Stimulated activated CD4-positive, alpha-beta T cell treated with anti-CD3 and anti-CD28 coated beads, TNF-alpha, amount 100 ng/mL, for 24 hours (primary cell): Measurements from ENCODE around the gene GLP2R.

Experiments used
- DNase-seq, 3 experiments: peaks; one replicate each; pipeline ENCODE4 v3.0.0-alpha.2; 2020; ENCODE audit warnings: low read depth in 3 of 3

Gene GLP2R

DNA sequence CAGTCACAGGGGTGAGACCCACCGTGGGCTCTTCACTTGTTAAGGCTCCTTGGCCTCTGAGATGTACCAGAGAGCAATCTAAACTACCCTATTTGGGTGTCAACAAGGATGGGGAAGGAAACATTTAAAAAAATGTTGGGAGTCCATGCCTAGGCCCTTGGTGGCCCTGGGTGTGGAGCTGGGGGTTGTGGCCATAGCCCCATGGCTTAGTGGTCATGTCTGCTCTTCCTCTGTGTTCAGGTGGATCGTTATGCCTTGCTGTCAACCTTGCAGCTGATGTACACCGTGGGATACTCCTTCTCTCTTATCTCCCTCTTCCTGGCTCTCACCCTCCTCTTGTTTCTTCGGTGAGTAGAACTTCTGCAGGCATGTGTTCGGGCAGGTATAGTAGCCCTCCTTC is 28.5 kb downstream of the GLP2R start:
- no peak for DNase-seq

DNA sequence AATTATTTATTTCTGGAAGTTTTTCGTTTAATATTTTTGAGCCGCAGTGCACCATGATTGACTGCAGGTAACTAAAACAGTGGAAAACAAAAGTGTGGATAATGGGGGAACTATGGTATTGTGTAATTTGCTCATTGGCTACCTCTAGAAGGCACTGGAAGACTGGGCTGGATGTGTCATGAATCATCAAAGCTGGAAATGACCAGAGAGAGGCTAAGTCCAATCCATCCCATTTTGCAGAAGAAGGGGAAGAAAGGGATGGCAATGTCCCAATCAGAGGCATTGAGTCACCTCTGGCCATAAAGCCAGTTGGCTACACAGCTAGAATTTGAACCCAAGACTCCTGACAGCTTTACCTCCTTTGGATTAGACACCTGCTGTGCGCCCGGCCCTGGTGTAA is 29.3 kb downstream of the GLP2R start:
- no peak for DNase-seq

DNA sequence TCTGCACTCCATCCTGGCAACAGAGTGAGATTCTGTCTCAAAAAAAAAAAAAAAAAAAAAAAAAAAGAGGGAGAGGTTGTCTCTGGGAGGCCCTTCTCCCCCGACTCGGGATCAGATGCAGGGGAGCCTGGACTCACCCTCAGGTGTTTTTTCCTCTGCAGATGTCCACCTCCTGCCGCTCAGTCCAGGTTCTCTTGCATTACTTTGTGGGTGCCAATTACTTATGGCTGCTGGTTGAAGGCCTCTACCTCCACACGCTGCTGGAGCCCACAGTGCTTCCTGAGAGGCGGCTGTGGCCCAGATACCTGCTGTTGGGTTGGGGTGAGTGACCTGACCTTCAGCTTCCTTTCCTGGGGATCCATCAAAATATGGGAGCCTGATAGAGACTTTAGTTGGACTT is 34.1 kb downstream of the GLP2R start:
- no peak for DNase-seq

DNA sequence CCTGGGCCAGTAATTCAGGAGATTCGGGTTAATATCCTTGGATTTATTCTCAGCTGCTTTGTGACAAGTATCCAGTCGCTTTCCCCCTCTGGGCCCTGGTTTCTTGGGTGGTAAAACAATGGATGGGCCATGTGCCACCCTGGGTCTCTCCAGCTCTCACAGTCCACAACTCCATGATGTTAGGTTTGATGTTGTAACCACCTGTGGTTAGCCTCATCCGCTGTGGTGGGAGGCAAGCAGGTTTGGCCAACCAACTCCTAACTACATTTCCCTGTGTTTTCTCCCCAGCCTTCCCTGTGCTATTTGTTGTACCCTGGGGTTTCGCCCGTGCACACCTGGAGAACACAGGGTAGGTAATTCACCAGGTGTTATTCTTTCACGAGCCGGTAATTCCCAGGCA is 35.1 kb downstream of the GLP2R start:
- no peak for DNase-seq

DNA sequence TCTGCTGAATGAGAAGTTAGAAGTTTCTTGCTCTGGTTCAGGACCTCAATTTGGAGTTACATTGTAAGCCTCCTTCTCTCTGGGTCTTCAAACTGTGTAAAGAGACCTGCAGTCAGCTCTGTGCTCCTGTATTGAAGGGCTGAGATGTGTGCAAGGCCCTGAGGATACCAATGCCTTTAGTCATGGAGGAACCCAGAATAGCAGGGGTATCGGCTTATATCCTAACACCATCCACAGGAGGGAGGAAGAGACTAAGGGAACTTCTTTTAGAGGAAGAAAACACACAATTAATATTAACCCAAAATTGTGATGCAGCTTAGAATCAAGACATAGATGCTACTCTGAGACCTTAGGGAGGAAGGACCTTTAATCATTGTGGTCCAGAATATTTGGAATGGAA is 36.5 kb downstream of the GLP2R start:
- no peak for DNase-seq

DNA sequence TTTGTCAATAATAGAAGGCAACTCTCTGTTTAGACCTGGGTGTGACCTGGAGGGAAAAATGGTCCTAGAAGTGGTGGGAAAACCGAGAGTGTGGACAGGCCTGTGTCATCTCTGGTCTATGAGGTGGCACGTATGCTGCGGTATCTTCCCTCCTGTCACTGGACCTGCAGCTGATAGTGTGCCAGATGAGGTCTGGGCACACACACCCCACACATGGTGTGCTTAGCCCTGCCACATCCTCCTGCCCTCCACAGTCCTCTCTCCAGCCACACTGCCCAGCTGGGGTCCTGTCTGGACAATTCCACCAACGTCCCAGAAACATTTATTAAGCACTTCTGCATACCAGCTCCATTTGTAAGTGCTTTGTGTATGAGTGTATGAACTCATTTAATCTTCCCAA is 37.2 kb downstream of the GLP2R start:
- DNase-seq, result no peak

DNA sequence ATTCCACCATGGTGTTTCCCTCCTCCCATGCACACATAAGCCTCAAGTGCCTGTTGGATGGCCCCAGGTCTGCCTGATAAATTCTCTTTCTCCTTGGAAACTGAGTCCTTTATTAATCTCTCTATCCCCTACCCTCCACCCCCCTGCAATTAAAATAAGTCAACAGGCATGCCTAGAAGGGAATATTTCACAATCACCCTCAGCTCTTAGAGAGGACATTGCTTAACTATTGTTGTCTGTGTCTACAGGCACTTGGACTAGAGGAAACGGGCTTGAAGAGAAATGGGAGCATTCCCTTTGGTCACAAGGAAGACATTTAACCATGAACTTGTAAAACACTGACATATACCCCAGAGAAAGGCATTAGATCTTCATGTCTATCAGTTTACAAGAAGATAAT is 39.9 kb downstream of the GLP2R start:
- no peak for DNase-seq

DNA sequence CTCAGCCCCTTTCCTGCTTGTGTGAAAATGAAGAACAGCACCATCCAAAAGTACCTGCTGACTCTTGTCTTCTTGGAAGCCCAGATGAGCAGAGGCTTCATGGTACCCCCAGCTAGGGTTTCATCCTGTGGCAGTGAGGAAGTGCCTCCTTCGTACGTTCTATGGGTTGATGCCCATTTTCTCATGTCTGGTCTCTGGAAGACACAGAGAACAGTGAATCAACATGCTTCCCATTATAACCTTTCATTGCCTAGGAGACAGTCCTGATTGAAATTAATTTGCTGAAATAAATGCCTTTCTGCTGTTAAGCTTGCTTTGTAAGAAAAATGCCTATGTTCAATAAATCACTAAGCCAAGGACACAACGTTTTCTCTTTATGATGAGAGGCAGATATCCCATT is 42.8 kb downstream of the GLP2R start:
- DNase-seq, result no peak

DNA sequence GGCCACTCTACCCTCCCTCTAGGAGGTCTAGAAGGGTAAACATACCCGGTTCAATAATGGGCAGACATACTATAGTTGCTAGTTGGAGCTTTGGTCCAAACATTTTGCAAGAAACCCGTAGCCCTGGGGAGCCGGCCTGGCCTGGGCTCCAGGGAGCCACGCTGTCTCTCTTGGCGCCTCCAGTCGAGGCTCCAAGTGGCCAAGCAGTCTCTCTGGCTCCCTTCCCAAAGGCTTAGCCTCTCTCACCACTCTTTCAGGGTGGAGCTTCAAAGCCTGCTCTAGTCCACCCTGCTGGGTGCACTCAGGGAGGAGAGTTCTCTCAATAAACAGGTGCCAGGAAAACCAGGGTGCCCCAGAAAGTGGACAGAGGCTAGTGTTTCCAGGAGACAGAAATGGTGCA is 47.1 kb downstream of the GLP2R start:
- DNase-seq, result no peak

DNA sequence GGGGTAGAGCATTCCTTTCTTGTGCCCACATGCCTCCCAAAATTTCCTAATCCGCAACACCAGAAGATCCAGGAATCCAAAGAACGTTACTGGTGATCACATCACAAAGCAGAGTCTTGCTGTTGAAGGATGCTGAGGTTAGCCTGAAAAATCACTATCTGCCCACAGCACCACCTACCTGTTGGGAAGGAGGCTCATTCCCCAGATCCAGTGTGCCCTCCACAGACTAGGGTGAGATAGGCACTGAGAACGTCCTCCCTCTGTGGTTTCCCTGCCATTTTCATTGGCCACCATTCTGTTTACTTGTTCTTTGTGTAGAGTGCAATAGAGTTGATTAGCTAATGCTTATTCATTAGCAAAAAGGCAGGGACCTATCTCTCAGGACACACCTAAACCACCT is 49.0 kb downstream of the GLP2R start:
- no peak for DNase-seq

DNA sequence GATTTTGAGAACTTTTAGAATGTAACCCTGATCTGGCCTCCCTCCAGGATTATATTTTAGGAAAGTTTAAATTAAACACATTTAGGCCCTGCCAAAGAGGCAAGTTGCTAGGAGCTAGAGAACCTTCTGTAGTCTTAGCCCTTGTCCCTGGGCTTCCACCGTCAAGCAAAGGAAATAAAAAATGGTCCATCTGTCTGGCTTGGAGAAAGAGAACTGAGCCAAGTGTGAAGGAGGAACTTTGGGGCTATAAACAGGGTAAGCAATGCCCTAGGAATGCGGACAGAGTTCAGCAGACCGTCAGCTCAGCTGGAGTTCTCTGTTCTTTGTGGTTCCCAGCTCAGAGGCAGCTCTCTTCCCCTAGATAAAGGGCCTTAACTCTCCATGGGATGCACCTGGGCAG is 49.7 kb downstream of the GLP2R start:
- DNase-seq, result no peak

DNA sequence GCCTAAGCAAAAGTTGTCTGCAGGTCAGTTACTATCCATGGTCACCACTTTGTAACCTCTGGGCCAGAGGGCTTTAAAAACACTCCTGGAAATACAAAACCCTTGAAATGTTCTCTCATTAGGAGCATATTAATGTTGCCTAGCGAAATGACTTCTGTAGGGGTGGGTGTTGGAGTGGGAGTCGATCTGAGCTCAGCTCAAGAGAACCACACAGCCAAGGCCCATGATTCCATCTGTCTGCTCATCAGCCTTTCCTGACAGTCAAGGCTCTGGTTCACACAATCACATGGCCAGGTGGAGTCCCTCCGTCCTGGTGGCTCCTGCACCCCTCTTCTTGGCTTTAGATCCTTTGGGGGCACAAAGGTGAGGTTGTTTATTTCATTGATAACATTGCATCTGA is 52.6 kb downstream of the GLP2R start:
- DNase-seq, result no peak

DNA sequence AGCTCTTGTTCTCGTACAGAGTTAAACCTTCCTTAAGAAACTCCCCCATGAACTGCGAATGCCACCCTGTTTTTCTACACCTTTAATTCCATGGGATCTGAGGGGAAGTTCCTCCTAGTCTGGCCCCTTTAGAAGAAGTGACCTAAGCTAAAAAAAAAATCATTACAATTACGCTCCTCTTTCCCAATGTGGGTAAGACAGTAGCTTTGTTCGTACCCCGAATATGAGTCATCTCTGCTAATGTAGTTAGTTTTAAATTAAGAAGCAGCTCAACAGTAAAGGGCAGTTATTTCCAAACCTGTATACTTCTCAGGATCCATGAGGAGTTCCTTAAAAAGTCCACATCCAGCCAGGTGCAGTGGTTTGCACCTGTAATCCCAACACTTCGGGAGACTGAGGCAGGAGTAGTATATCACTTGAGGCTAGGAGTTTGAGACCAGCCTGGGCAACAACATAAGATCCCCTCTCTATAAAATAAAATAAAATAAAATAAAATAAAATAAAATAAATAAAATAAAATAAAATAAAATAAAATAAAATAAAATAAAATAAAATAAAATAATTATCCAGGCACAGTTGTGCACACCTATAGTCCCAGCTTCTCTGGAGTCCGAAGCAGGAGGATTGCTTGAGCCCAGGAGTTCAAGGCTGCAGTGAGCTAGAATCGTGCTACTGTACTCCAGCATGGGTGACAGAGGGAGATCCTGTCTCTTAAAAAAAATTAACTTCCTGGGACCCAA is 53.2 kb downstream of the GLP2R start:
- no peak for DNase-seq

DNA sequence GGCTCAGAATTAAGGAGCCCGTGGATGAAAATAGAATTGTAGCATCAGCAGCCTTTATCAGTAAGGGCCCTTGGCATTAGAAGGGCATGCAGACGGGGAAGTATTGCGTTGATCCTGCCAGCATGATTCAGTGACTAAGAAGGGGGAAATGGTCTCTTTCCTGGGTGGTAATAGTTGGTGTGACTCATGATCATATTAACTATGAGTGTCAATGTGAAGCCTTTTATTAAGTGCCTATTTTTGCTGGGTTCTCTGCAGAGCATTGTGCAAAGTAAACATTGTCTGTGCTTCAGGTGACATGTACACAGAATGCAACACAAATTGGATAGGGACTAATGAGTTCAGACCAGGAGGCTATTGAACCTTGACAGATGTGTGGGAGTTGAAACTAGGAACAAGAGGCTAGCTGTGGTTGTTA is 54.9 kb downstream of the GLP2R start:
- DNase-seq, result no peak

DNA sequence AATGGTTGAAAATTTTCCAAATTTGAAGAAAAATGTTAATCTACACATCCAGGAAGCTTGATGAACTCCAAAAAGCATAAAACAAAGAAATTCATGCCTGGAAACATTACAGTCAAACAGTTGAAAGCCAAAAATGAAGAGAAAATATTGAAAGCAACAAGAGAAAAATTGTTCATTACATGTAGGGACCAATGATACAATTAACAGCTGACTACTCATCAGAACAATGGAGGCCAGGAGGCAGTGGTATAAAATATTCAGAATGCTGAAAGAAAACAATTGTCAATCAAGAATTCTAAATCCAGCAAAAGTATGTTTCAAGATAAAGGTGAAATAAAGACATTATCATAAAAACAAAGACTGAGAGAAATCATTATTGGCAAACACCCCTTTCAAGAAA is 57.7 kb downstream of the GLP2R start:
- no peak for DNase-seq

DNA sequence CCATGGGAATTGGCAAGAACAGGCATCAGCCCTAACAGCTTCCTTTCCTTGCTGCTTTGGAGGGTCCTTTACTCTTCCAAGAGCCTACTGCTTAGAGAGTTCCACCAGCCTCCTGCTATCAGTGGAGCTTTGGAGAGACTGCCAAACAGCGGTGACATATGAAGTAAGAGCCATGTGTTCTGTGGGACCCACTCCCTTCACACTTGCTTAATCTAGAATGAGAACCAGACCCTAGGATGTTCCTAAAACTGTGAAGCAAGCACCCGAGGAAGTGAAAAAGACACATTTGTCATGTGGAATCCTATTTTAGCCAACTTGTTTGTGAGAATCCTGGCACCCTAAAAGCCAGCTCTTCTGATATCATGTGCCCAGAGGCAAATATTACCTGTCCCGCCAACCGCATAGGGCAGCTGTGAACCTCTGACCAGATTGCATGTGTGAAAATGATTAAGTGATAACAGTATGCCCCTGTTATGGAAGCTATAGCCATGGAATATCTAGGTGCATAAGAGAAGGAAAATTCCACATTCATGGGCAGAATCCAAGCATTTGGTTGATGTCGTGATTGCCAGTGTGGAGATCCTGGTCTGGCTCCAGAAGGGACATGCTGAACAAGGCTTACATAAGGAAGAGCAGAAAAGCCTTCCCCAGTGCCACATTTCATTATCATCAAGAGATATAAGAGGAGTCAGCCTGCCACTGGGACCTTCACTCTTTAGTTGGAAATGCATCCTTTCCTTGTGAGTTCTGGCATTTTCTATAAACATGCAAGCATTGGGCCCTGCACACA is 60.6 kb downstream of the GLP2R start:
- DNase-seq, result no peak

DNA sequence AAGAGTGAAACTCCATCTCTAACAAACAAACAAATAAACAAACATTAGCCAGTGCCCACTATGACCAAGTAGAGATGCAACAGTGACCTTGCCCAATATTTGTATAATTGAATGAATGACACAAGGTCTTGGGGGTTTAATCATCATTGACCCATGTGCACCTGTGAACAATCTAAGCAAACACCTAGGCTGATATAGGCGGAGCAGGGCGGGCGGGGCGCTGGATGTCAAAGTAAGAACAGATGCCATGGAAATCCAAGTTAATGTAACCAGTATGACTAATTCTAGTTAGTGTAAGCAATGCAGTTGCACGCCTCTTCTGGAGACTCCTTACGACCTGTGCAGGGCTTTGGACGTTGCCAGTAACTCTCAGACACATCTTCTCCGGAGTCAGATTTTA is 61.8 kb downstream of the GLP2R start:
- DNase-seq, result no peak

DNA sequence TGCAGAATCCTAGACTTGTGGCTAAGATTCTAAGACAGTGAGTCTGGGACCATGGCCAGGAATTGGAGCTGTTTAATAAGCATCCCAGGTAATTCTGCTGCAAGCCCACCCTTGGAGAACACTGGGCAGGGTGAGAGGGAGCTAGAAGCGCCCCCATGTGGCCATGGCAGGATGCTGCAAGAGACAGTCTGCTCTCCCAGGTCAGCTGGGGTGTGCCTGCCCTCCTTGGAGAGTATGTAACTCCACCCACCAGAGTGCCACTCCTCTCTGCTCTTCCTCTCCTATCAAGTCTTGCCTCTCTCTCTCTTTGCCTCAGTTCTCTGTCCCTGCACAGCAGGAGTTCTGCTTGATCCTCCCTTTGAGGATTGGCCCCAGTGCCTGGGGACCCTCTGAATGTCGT is 64.4 kb downstream of the GLP2R start:
- DNase-seq, result peak in 1 of 3 experiments; percentile 2

DNA sequence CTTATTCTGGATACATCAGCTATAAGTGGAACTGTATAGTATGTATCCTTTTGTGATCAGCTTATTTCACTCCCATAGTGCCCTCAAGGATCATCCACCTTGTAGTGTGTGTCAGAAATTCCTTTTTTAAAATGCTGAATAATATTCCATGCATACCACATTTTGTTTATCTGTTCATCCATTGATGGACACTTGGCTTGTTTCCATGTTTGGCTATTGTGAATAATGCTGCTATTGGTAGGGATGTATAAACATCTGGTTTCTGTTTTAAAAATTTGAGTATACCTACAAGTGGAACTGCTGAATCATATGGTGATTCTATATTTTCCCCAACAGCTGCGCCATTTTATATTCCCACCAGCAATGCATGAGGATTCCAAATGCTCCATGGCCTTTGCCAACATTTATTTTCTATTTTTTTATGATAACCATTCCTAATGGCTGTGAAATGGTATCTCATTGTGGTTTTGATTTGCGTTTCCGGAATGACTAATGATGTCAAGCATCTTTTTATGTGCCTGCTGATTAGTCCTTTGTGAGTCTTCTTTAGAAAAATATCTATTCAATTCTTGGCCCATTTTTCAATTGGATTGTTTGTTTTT is 67.8 kb downstream of the GLP2R start:
- DNase-seq, result no peak

DNA sequence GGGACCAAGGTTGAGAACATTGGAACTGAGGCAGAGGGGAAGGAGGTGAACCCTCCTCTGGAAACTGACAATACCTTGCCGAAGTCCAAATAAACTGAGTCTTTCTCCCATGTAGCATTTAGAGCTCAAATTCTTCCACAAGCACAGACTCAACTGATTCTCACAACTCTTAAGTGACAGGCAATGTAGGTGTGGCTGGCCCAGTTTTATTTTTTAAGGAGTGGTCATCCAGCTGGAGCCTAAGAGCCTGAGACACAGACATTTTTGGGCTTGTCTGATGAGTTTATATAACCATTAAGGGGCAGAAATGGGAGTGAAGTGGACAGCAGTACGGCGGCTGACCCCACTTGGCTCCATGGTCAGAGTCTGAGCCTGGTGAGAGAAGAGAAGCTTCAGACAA is 68.5 kb downstream of the GLP2R start:
- DNase-seq, result no peak

DNA sequence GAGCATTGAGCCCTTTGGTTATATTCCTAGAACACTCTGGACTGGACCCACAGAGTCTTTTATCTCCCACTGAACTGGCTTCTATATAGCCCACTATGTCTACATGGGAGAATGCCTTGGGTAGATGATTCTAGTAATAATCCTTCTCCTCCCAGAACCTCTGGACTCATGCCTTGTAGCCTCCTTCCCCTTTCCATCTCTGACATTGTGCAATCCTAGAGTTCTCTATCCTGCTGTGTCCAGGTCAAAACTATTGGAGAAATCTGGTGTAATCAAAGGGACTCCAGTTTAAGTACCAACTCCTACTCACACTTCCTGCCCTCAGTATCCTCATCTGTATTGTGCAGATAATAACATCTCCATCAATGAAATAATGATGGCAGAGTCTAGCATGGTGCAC is 70.2 kb downstream of the GLP2R start:
- no peak for DNase-seq

DNA sequence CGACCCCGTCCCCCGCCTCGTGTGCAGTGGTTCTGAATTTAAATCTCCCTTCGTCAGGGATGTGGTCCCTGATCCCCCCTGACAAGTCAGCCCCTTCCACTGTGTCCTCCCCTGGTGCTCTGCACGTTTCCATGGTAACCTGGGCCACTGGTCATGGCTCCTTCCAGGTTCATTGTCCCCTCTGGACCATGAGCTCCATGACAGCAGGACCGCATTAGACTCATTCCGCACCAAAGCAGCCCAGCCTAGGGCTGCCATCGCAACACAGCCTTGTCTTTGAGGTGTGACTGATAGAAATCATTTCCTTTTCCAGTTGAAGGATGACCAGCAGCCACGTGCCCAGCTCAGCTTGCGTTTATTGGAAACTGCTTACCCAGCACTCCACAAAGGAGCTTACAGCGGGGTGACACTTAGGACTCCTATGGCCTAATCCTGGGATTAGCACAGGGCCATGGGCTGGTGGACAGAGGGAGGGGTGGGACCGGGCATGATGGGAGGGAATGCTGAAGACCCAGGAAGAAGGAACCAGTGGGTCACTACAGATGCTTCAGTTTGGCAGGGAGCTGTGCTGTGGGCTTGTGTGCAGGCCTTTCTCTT is 71.7 kb downstream of the GLP2R start:
- DNase-seq, result no peak

DNA sequence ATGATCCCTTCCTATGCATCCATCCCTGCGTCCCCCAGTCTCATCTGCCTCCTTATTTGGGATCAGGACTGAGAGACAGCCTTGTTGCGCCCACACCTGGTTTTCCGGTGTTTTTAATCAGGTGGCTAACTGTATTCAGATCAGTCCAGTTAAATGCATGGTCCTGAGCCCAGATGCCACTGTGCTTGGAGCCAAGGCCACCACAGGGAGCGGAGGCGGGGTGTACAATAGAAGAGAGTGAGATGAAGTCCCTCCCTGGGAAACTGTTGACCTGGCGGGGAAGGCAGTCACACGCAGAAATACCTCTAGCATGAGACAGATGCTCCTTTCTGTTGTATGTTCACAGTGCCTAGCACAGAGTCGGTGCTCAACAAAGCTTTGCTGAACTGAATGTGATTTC is 73.1 kb downstream of the GLP2R start:
- DNase-seq, result no peak
